ENCODE results near the gene STK32C. TPM values are rescaled to one million over a fixed set of nuclear protein-coding genes. Genes with fewer than 3 reads are reported as not detected.
"Not testable (repeated sequence)": the region's sequence is repeated elsewhere in the genome, so short reads cannot be mapped to it uniquely, and the experiment has no call there.

The STK32C gene
- total RNA-seq, 1 experiment from 2014 or later = 58.2 TPM

DNA sequence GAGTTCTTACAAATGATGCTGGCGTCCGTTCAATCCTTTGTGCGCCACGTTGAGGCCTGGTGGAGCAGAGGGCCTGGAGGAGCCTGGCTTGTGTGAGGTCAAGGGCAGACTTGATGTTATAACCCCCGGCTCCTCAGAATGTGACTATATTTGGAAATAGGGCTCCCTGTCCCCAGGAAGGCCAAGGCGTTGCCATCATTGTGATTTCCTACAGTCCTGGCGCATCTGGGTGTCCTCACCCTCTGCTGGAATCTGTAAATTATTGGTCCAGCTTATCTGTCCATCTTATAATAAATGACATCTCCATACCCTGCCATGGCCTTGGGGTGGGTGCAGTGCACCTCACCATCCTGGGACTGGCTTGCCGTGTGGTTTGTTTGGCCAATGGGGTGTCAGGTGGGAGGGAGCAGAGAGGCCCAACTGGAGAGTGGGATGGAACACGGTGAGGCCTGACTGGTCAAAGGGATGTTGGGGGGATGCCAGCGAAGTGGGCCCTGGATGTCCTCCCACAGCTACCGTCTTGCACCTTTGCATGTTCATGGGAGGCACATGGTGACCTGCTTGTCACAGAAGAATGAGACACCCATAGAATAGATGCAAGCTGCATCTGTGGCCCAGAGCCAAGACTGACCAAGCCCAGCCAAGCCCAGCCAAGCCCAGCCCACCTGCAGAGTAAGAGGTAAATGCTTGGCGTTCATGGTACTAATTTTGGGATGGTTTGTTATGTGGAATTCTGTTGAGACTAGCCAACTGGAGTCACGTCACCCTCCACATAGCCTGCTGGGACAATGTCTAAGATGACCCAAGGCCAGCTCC, 13.1 kb upstream of the STK32C start:
- DNase-seq (ENCODE audit: extremely low read depth, low read depth) = no peak

DNA sequence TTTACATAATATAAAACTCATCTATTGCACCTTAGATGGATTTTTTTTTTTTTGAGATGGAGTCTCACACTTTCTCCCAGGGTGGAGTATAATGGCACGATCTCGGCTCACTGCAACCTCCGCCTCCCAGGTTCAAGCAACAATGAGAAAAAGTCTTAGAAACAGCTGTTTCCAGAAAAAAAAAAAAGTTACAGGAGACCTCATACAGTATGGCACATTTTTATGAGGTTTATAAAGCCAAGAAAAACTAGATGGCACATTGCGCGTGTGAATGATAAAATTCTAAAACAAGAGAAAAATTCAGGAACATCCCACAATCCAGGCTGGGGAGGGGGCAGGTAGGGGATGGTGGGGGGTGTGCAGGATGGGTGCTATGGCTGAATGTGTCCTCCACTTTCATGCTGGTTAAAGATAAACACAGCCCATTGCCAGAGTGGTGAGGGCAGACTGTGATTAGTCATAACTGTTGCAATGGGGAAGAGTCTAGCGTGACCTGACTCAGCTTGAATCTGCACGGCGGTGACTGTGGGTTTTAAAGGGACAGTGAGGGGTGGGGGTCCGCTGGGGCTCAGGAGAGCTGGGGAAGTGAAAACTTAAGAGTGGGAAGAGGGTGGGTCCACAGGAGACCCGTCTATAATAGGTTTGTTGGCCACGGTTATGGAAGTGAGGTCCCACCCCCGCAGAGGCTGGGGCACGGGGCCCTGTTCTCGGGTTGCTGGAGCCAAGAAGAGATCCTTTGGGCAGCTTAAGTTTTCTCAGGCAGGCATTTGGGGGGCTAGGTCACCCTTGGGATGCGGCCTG, 12.3 kb upstream of the STK32C start:
- DNase-seq (ENCODE audit: extremely low read depth, low read depth) = peak; percentile 89

DNA sequence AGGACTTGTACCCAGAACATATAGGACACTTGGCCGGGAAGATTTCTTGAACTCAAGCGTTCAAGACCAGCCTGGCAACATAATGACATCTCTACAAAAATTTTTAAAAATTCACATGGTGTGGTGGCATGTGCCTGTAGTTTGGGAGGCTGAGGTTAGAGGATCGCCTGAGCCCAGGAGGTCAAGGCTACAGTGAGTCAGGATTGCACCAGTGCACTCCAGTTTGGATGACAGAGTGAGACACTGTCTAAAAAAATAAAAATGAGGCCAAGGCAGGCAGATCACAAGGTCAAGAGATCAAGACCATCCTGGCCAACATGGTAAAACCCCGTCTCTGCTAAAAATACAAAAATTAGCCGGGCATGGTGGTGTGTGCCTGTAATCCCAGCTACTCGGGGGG, 9.7 kb upstream of the STK32C start:
- not testable (repeated sequence) for DNase-seq (ENCODE audit: extremely low read depth, low read depth)

DNA sequence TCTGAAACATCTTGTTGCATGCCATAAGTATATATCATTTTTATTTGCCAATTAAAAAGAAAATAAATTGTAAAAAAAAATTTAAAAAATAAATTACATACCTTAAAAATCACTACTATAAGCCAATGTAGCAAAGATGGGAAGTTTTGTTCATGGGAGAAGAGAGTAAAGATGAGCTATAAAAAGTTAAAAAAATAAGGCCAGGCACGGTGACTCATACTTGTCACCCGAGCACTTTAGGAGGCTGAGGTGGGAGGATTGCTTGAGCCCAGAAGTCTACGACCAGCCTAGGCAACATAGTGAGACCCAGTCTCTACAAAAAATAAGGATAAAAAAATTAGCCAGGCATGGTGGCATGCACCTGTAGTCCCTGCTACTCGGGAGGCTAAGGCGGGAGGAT, 8.4 kb upstream of the STK32C start:
- DNase-seq (ENCODE audit: extremely low read depth, low read depth) = no peak

DNA sequence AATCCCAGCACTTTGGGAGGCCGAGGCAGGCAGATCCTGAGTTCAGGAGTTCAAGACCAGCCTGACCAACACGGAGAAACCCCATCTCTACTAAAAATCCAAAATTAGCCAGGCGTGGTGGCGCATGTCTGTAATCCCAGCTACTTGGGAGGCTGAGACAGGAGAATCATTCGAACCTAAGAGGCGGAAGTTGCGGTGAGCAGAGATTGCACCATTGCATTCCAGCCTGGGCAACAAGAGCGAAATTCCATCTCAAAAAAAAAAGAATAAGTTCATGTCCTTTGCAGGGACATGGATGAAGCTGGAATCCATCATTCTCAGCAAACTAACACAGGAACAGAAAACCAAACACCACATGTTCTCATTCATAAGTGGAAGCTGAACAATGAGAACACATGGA, 7.1 kb upstream of the STK32C start:
- DNase-seq (ENCODE audit: extremely low read depth, low read depth) = not testable (repeated sequence)

DNA sequence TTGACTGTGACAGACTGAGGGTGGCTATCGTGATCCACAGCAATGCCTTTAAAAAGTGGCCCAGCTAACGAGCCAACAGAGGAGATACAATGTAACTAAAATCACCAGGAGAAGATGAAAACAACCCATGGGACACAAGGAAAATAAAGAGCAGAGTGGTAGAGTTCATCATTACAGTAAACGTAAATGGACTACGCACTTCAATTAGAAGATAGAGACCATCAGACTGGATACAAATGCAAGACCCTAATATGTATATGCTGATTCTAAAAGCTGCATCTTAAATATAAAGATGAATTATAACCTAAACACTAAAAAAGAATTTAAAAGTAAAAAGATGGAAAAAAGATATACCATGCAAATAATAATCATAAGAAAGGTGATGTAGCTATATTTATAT, 6.6 kb upstream of the STK32C start:
- DNase-seq (ENCODE audit: extremely low read depth, low read depth) = no peak

DNA sequence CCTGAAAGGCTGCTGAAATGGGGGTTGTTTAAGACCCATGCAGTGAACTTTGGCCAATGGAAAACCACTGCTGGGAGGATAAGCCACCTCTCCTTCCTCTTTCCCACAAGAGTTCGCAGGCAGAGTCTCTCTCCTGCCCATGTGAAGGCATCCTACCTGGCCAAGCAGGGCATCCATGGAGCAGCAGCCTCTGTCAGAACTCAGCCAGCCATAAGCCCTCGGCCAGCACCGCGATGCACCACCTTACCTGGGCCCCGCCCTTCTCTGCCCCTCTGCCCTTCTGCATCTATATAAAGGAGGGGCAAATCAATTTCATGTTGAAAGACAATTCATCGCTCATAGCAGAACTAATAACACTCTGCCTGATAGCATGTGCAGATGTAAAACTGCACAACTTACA, 6.1 kb upstream of the STK32C start:
- DNase-seq (ENCODE audit: extremely low read depth, low read depth) = no peak

DNA sequence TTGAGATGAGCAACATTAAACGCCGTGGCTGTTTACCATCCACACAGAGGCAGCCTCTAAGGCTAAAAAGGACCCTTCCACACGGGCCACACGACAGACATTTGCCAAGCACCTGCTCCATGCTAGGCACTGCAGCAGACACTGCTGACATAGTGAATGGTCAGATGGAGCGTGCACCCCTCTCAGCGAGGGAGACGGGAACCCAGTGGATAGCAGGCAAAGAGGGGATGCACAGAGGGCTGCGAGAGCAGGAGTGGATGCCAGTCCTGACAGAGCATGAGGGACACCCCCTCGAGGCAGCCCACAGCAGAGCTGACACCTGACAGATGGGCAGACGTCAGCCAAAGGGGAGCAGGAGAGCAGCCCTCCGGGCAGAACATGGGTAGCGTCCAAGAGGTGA, 5.6 kb upstream of the STK32C start:
- DNase-seq (ENCODE audit: extremely low read depth, low read depth) = no peak

DNA sequence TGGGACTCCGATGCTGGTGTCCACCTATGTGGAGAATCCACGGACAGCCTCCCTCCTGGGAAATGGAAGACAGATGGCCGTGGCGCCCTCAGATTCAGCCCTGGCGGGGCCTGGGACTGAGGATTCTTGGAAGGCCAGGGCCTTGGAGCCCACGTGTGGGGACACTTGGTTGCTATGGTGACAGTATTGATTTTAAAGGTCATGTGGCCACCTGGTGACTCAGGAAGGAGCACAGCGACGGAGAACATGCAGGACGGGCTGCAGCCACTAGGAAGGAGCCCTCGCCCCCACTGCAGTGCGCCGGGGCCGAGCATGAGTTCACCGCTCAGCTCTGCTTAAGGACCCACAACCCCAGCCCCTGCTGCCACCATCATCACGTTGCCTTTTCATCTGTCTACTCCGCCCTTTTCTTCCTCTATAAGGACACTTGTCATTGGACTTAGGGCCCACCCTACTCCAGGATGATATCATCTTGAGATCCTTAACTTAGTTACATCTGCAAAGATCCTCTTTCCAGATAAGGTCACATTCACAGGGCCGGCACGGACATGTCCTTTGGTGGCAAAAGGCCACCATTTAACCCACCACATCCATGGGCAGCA, 3.7 kb upstream of the STK32C start:
- DNase-seq (ENCODE audit: extremely low read depth, low read depth) = no peak

DNA sequence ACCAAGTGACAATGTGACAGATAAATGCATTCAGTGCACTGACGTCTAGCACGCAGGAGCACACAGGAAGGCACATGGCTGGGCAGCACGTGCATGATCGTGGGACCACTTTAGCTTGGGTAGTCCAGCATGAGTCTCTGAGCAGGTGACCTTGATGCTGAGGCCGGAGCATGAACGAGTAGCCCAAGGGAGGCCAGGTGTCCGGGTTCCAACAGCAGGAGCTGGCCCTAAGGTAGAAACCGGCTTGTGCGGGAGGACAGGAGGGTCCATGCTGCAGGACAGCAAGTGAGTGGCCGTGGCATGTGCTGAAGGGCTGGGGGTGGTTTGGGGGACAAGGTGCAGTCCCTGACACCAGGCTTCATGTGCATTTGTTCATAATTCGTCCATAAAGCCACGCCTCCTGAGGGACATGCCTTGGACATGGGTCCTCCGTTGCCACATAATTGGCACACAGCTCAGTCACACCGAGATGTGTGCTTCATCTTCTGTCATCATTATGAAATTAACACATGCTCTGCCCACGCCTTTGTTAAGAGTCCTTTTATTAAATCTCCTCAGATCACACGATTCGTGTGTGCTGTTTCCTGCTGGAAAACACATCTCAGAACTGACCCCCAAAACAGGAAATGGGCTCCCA, 3.1 kb upstream of the STK32C start:
- no peak for DNase-seq (ENCODE audit: extremely low read depth, low read depth)

DNA sequence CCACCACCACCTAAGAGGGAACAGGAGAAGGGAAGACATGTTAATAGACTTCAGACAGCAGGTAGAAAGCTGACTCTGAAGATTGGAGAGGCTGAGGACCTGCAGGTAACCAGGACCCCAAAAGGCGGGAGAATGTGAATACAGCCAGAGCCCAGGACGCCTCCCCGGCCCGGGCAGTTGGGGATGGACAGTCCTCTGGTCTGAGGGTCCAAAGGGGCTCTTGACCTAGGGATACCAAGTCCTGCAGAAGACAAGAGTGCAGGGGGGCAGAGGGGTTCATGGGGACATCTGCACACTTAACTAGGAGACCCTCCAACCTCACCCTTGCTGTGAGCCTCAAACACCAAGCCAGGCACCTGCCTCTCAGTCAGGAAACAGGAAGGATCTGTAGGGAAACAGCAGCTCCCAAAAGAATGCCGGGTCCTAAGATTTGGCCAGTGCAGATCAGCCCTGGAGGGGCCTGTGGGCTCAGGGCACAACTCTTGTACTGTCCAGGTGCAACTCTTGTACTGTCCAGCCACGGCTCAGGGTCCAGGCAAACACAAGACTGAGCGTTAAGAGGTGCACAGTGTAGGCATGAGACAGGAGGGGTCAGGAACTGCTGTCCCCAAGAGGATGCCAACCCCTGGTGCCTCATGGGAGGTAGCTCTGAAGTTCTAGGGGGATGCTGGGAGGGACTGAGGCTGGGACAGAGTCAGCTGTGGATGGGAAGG, 2.3 kb upstream of the STK32C start:
- DNase-seq (ENCODE audit: extremely low read depth, low read depth) = no peak

DNA sequence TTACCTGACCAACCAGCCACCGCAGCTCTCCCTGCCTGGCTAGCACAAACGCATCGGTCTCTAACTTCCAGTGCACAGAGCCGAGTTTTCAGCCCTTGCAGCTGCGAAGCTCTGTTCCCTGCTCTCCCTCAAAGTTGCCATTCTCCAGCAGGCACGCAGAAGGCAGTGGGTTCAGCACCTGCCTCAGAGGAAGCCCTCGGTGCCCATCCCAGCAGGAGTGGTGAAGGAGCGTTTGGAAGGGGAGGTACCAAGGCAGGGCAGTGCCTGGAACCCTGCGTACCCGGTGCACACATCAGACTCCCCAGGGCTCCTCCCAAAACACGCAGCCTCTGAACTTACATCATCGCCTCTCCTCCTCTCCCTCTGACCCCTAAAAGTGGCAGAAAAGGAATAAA, 1.7 kb upstream of the STK32C start:
- no peak for DNase-seq (ENCODE audit: extremely low read depth, low read depth)

DNA sequence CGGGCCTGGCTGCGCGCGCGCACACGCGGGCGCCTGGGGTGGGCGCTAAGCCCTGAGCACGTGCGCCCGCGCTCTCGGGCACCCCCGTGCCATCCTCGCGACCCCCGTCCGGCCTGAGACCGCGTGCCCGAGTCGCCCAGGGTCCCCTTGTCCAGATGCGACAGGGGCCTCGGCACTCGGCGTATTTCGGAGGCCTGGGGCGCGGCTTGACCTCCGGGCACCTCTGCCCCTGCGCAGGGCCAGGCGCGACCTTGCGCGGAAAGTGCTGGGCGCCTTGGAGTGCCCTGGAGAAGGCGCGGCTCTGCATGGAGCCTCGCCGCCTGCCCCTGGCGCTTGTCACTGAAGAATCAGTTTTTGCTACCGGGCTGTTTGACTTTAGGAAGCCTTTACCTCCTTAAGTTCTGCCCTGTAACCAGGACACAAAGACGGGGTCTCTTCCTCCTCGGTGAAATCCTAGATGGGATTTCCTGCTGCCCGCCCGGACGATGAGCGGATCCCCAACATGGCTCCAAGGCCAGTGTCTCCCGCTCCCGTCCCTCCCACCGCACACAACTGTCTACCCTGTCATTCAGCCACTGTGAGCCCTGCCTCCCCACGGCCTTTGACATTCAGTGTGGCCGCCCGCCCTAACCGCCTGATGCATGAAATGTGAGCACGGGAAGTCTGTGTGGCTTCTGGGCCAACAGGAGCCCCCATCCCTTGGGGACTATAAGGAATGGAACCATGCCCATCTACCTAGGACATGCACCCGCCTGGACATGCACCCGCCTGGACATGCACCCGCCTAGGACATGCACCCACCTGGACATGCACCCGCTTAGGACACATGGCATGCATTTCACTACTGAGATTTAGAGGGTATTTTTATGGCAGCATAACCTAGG, 1.1 kb upstream of the STK32C start:
- DNase-seq (ENCODE audit: extremely low read depth, low read depth) = no peak

DNA sequence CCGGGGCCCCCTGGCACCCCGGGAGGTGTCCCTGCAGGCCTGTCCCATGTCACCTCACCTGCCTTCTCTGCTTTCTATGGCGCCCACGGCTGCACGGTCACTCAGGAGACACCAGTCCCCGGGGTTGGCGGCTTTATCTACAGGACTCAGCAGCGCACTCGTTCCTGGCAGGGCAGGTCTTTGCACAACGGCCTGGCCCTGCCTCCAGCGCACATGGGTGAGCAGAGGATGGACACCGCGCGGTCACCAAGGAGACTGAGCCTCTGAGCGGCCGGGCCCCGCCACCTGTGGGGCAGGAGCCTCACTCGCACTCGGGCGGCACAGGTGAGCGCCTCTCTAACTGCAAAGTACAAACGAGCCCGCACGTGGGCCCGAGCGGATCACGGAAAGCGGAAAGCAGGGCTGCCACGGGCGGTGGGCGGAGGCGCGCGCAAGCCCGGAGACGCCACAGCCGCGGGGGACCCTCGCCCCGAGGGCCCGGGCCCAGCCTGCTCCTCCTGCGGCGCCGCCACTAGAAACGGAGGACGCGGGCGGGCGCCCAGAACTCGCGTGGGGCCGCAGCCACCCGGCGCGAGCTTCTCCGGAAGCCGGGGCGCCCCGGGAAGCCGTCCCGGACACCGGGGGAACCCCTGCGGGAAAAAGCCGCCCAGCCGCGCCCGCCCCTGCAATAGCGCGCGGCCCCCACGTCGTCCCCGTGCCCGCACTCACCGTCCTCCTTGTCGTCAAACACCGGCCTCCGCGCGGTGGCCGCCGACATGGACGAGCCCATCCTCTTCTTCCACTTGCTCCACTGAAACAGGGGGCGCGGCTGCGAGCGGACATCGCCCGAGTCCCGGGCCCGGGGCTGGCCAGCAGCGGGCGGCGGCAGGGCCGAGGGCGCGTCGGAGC, 642 bp downstream of the STK32C start:
- DNase-seq (ENCODE audit: extremely low read depth, low read depth) = peak; percentile 23

DNA sequence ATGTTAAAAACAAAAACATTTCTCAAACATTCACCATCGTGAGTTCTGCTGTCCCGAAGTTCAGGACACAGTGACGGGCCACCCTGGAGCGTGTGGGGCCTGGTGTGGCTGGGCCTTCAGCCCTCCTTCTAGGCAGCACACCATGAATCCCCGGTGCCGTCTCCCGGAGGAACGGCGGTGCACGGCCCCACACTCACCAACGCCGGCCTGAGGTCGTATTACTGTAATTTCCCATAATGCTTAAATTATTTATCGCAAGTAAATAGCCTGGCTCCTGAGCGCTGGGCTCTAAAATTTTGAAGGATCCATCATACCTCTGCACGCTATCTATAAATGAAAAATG, 1.4 kb downstream of the STK32C start:
- no peak for DNase-seq (ENCODE audit: extremely low read depth, low read depth)

DNA sequence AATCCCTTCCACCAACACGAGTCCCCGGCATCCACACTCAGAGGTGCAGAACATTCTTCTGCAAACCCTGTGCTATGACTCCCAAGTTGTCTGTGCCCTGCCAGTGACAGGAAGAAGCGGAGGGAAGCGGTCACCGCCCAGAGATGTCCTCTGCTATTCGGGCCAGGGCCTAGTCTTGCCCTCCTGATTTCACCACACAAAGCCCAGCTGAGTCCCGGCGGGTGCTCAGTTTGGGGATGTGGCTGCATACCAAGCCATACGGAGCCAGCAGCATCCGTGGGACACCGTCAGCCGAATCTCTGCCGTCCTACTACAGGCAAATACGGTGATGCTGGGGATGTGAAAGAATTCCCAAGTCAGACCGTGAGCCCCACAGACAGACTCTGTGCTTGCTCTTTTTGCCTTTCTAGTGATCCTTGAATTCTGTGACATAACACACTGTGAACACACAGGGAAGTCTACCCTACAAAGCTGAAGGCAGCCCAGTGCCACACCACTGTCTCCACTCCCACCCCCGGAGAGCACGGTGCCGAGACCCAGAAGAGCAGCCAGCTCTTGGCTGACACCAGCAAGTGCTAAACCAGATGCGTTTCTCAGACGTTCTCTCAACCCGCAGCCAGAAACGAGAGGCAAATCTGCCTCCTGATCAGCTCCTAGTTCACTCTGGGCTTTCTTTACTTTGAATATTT, 2.0 kb downstream of the STK32C start:
- DNase-seq (ENCODE audit: extremely low read depth, low read depth) = no peak

DNA sequence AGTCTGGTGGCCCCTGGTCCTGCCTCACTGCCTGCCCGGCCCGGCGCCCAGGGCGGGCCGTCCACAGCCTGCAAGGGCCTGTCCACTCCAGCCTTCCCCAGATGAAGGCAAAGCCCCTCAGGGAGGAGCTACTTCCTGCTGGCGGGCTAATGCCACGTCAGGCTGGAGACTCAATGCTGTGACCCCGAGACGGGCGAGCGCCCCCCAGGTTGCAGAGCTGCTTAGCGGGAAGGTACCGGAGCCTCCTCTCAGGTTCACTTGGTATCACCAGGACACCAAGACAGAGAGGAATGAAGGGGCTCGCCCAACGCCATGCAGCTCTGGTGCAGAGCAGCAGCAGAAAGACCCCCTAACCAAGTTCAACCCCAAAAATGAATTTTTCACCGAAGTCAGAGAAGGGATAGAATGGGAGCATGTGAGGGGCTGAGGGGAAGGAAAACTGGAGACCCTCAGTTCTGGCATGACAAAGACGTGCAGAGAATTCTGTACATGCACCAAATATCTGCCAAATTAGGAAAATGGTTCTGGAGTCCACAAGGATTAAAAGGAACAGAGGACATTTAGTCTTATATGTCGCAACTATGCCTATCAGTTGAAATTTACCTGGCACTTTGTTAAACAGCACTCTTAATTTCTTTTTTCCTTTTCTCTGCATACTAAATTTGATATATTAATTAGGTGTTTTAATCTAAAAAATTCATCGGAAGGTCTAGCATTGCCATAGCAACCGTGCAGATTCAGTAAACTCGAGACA, 2.8 kb downstream of the STK32C start:
- no peak for DNase-seq (ENCODE audit: extremely low read depth, low read depth)

Data from NCI-H460 (cell line).